GM12878 (cell line): ENCODE measurements around the gene CREBBP.

Source experiments
- BACH1 ChIP-seq: fragments of 450-650 bp; IDR thresholded peaks from 2 replicates; pipeline ENCODE4 v1.6.1; 2017; ENCODE audit warnings: mild to moderate bottlenecking, borderline replicate concordance
- CEBPB ChIP-seq, 2 experiments: fragments of 150-350 bp in 1 of 2; IDR thresholded peaks; 2 replicates each; pipeline ENCODE4 v1.6.1; 2012 to 2014; ENCODE audit warnings: low read depth in 2 of 2, low read length in 2 of 2, borderline replicate concordance in 1 of 2, inconsistent platforms in 1 of 2
- CTCF ChIP-seq, 3 experiments: IDR thresholded peaks in 2 of 3; conservative IDR thresholded peaks in 1 of 3; 2 replicates each; pipeline ENCODE4 v1.5.1; 2011; ENCODE audit warnings: low read depth in 3 of 3, low read length in 3 of 3, mild to moderate bottlenecking in 3 of 3, control low read depth in 2 of 3, moderate library complexity in 2 of 3, inconsistent platforms in 1 of 3, mixed read lengths in 1 of 3; ENCODE audit not compliant: control insufficient read depth in 2 of 3, insufficient read depth in 1 of 3; ENCODE audit errors: extremely low read depth in 1 of 3
- E2F8 ChIP-seq: fragments of 450-650 bp; IDR thresholded peaks from 2 replicates; pipeline ENCODE4 v1.6.1; 2018; ENCODE audit warnings: mild to moderate bottlenecking, low read depth, moderate library complexity; ENCODE audit not compliant: partially characterized antibody
- ESRRA ChIP-seq: IDR thresholded peaks from 2 replicates; pipeline ENCODE4 v1.6.1; 2012; ENCODE audit warnings: mild to moderate bottlenecking, low read length, improper control_type of control experiment
- EZH2 ChIP-seq: IDR thresholded peaks from 2 replicates; pipeline ENCODE4 v1.6.1; 2012; ENCODE audit warnings: low read depth, mild to moderate bottlenecking, control low read depth, inconsistent platforms, low read length, borderline replicate concordance; ENCODE audit not compliant: control insufficient read depth
- JUNB ChIP-seq: IDR thresholded peaks from 2 replicates; pipeline ENCODE4 v1.6.1; 2016; ENCODE audit warnings: antibody characterized with exemption, mild to moderate bottlenecking
- LARP7 ChIP-seq: fragments of 450-650 bp; IDR thresholded peaks from 2 replicates; pipeline ENCODE4 v1.6.1; 2017; ENCODE audit warnings: mild to moderate bottlenecking
- MYB ChIP-seq: fragments of 150-350 bp; IDR thresholded peaks from 2 replicates; pipeline ENCODE4 v1.6.1; 2014; ENCODE audit warnings: mild to moderate bottlenecking, low read depth, low read length, borderline replicate concordance
- POLR2A ChIP-seq: IDR thresholded peaks from 2 replicates; pipeline ENCODE4 v1.6.1; 2011; ENCODE audit warnings: low read depth, mild to moderate bottlenecking, low read length
- POLR2AphosphoS5 ChIP-seq: IDR thresholded peaks from 2 replicates; pipeline ENCODE4 v1.6.1; 2011; ENCODE audit warnings: mild to moderate bottlenecking, low read length, inconsistent platforms
- SRF ChIP-seq, 2 experiments: IDR thresholded peaks; 2 replicates each; pipeline ENCODE4 v1.6.1; 2011; ENCODE audit warnings: low read depth in 2 of 2, low read length in 2 of 2, mild to moderate bottlenecking in 1 of 2, moderate library complexity in 1 of 2
- ZBTB33 ChIP-seq: fragments of 450-650 bp; IDR thresholded peaks from 2 replicates; pipeline ENCODE4 v1.6.1; 2017; ENCODE audit warnings: mild to moderate bottlenecking
- ZNF687 ChIP-seq: fragments of 450-650 bp; IDR thresholded peaks from 2 replicates; pipeline ENCODE4 v1.6.1; 2017; ENCODE audit warnings: mild to moderate bottlenecking, moderate library complexity

- TF ChIP-seq EZH2 (no peak), ZBTB33 (no peak), LARP7 (no peak), ESRRA (no peak), JUNB (no peak), ZNF687 (no peak), MYB (no peak), CTCF (IDR thresholded peaks at IDR 0.05 in 2 of 3, conservative IDR thresholded peaks at IDR 0.05 in 1 of 3; ENCODE audit: control insufficient read depth in 2 of 3, extremely low read depth in 1 of 3, insufficient read depth in 1 of 3, low read depth in 3 of 3, low read length in 3 of 3) (no peak), POLR2A (no peak), BACH1 (no peak), CEBPB (IDR thresholded peaks at IDR 0.05; ENCODE audit: borderline replicate concordance in 1 of 2, low read depth in 2 of 2, low read length in 2 of 2) (no peak), E2F8 (no peak), POLR2AphosphoS5 (no peak), SRF (IDR thresholded peaks at IDR 0.05; ENCODE audit: low read depth in 2 of 2, low read length in 2 of 2) (no peak)
Observed at GRCh38 chr16:3924763-3925162, 44.2 kb upstream of the CREBBP start.
